H1 (cell line): ENCODE data around the gene MYL2. TPM values are rescaled to one million over a fixed set of nuclear protein-coding genes. Genes with fewer than 3 reads are reported as not detected.

Experiments used
- CTCF ChIA-PET: fragments of 300-600 bp; sonication (Branson Sonifier 250); formaldehyde crosslinking; loops from one replicate; lab custom pipeline; 2021; ENCODE audit not compliant: partially characterized antibody; lab: Charles Lee
- POLR2A ChIA-PET: fragments of 300-600 bp; sonication (Branson Sonifier 250); formaldehyde crosslinking; loops from one replicate; lab custom pipeline; 2021; ENCODE audit warnings: inconsistent platforms; ENCODE audit not compliant: partially characterized antibody; lab: Charles Lee
- DNase-seq, 2 experiments: peaks; one replicate each; pipeline versions ENCODE4 v3.0.0 to v3.0.0-alpha.2; 2010 to 2022; ENCODE audit warnings: low spot score in 2 of 2, low read depth in 1 of 2, mixed read lengths in 1 of 2
- FAIRE-seq: peaks from 2 replicates; lab custom pipeline; 2011; peaks lifted over from hg19 to GRCh38; lab: Jason Lieb, UNC
- H2AFZ ChIP-seq: 2 replicates; pipeline ENCODE4 v1.8.1; 2012; ENCODE audit warnings: low read length, inconsistent platforms
- H2AK5ac ChIP-seq: 2 replicates; pipeline ENCODE4 v1.6.1; 2013; ENCODE audit warnings: low read depth, low read length
- H2BK120ac ChIP-seq: replicated peaks from 2 replicates; pipeline ENCODE3; 2013; ENCODE audit warnings: low read depth, low read length, inconsistent platforms
- H2BK12ac ChIP-seq: 2 replicates; pipeline ENCODE4 v1.6.1; 2013; ENCODE audit warnings: low read depth, low read length
- H2BK15ac ChIP-seq: 2 replicates; pipeline ENCODE4 v1.6.1; 2013; ENCODE audit warnings: low read length
- H2BK20ac ChIP-seq: 2 replicates; pipeline ENCODE4 v1.6.1; 2013; ENCODE audit warnings: low read length
- H2BK5ac ChIP-seq: 2 replicates; pipeline ENCODE4 v1.6.1; 2013; ENCODE audit warnings: low read depth, low read length
- H3K14ac ChIP-seq: 2 replicates; pipeline ENCODE4 v1.6.1; 2013; ENCODE audit warnings: inconsistent platforms; ENCODE audit not compliant: insufficient read length
- H3K18ac ChIP-seq: 2 replicates; pipeline ENCODE4 v1.6.1; 2013; ENCODE audit warnings: low read length; ENCODE audit errors: extremely low read depth
- H3K23ac ChIP-seq: 2 replicates; pipeline ENCODE4 v1.6.1; 2013; ENCODE audit warnings: inconsistent platforms; ENCODE audit not compliant: insufficient read length
- H3K23me2 ChIP-seq: 2 replicates; pipeline ENCODE4 v1.6.1; 2013; ENCODE audit warnings: low read depth, low read length
- H3K27ac ChIP-seq: 2 replicates; pipeline ENCODE4 v1.6.1; 2011; ENCODE audit warnings: low read depth, low read length, inconsistent platforms
- H3K27me3 ChIP-seq, 4 experiments: replicated peaks in 1 of 4; 1 replicate in 1 of 4; 2 replicates in 3 of 4; pipeline versions ENCODE4 v1.6.1 to v1.8.1; 2011 to 2013; ENCODE audit warnings: low read length in 3 of 4, mild to moderate bottlenecking in 3 of 4, inconsistent platforms in 2 of 4, mixed read lengths in 2 of 4, moderate library complexity in 1 of 4; ENCODE audit not compliant: control insufficient read depth in 3 of 4, insufficient read depth in 3 of 4; ENCODE audit errors: extremely low read depth in 1 of 4
- H3K36me3 ChIP-seq, 4 experiments: 2 replicates each; pipeline versions ENCODE4 v1.6.1 to v1.8.1; 2011 to 2013; ENCODE audit warnings: mild to moderate bottlenecking in 4 of 4, low read length in 3 of 4, moderate library complexity in 2 of 4, control low read depth in 1 of 4, inconsistent platforms in 1 of 4; ENCODE audit not compliant: insufficient read depth in 4 of 4, control insufficient read depth in 2 of 4
- H3K4ac ChIP-seq: replicated peaks from 2 replicates; pipeline ENCODE3; 2013; ENCODE audit warnings: low read length, low read depth, mixed read lengths, inconsistent platforms; ENCODE audit not compliant: insufficient read length
- H3K4me1 ChIP-seq, 4 experiments: replicated peaks in 1 of 4; 1 replicate in 1 of 4; 2 replicates in 3 of 4; pipeline versions ENCODE4 v1.6.1 to v1.8.1; 2011 to 2013; ENCODE audit warnings: low read length in 3 of 4, inconsistent platforms in 2 of 4, mixed read lengths in 1 of 4; ENCODE audit not compliant: insufficient read depth in 4 of 4, control insufficient read depth in 3 of 4
- H3K4me2 ChIP-seq, 2 experiments: 2 replicates each; pipeline versions ENCODE4 v1.6.1 to v1.8.1; 2011 to 2013; ENCODE audit warnings: low read depth in 2 of 2, low read length in 2 of 2, control low read depth in 1 of 2, inconsistent platforms in 1 of 2, mild to moderate bottlenecking in 1 of 2; ENCODE audit not compliant: insufficient read depth in 1 of 2
- H3K4me3 ChIP-seq, 4 experiments: fragments of 200-600, 300-600 bp in 1 of 4; sonication (generic), shearing (Covaris generic), sonication (Bioruptor Twin) in 1 of 4; 2 replicates each; pipeline versions ENCODE4 v1.5.1 to v1.8.1; 2011 to 2016; ENCODE audit warnings: low read length in 4 of 4, low read depth in 3 of 4, control low read depth in 2 of 4, inconsistent platforms in 2 of 4, mild to moderate bottlenecking in 2 of 4, mixed read lengths in 1 of 4, moderate library complexity in 1 of 4; ENCODE audit not compliant: insufficient read depth in 2 of 4; ENCODE audit errors: extremely low read depth in 1 of 4
- H3K56ac ChIP-seq: replicated peaks from 2 replicates; pipeline ENCODE3; 2013; ENCODE audit warnings: low read depth, mild to moderate bottlenecking, mixed read lengths, low read length, inconsistent platforms; ENCODE audit not compliant: insufficient read length
- H3K79me1 ChIP-seq: 2 replicates; pipeline ENCODE4 v1.6.1; 2013; ENCODE audit warnings: low read depth, low read length, control low read depth
- H3K79me2 ChIP-seq, 2 experiments: 2 replicates each; pipeline versions ENCODE4 v1.6.1 to v1.8.1; 2012 to 2013; ENCODE audit warnings: low read length in 2 of 2, mild to moderate bottlenecking in 2 of 2, inconsistent platforms in 1 of 2; ENCODE audit not compliant: insufficient read depth in 2 of 2, control insufficient read depth in 1 of 2
- H3K9ac ChIP-seq, 4 experiments: replicated peaks in 1 of 4; 1 replicate in 1 of 4; 2 replicates in 3 of 4; pipeline versions ENCODE4 v1.6.1 to v1.8.1; 2011 to 2013; ENCODE audit warnings: low read depth in 3 of 4, low read length in 3 of 4, control low read depth in 2 of 4, mild to moderate bottlenecking in 2 of 4, moderate library complexity in 2 of 4, inconsistent platforms in 1 of 4; ENCODE audit errors: extremely low read depth in 1 of 4
- H3K9me3 ChIP-seq, 2 experiments: 2 replicates each; pipeline versions ENCODE4 v1.6.1 to v1.8.1; 2012 to 2013; ENCODE audit warnings: mild to moderate bottlenecking in 2 of 2, moderate library complexity in 2 of 2, control low read depth in 1 of 2, inconsistent platforms in 1 of 2, low read depth in 1 of 2, low read length in 1 of 2, mixed read lengths in 1 of 2; ENCODE audit not compliant: insufficient read depth in 2 of 2
- H4K20me1 ChIP-seq, 2 experiments: replicated peaks in 1 of 2; 2 replicates each; pipeline versions ENCODE3 to v1.8.1; 2011 to 2013; ENCODE audit warnings: inconsistent platforms in 2 of 2, low read length in 2 of 2, mild to moderate bottlenecking in 1 of 2; ENCODE audit not compliant: insufficient read depth in 2 of 2, control insufficient read depth in 1 of 2
- H4K5ac ChIP-seq: 2 replicates; pipeline ENCODE4 v1.6.1; 2013; ENCODE audit warnings: low read length, low read depth, mixed read lengths, inconsistent platforms; ENCODE audit not compliant: insufficient read length
- H4K8ac ChIP-seq: 2 replicates; pipeline ENCODE4 v1.8.0; 2013; ENCODE audit warnings: mild to moderate bottlenecking, moderate library complexity, low read length, inconsistent platforms; ENCODE audit not compliant: insufficient read depth; ENCODE audit errors: extremely low read depth
- H4K91ac ChIP-seq: replicated peaks from 2 replicates; pipeline ENCODE3; 2013; ENCODE audit warnings: low read length, mixed read lengths, inconsistent platforms; ENCODE audit not compliant: insufficient read length
- ATF2 ChIP-seq: IDR thresholded peaks from 2 replicates; pipeline ENCODE4 v1.6.1; 2012; ENCODE audit warnings: low read length, inconsistent platforms
- BACH1 ChIP-seq: IDR thresholded peaks from 2 replicates; pipeline ENCODE4 v1.6.1; 2012; ENCODE audit warnings: low read length, improper control_type of control experiment
- CTCF ChIP-seq, 3 experiments: IDR thresholded peaks; 1 replicate in 2 of 3; 2 replicates in 1 of 3; pipeline versions ENCODE4 v1.5.1 to v1.6.1; 2011; ENCODE audit warnings: low read length in 3 of 3, mild to moderate bottlenecking in 3 of 3, inconsistent platforms in 2 of 3, low read depth in 1 of 3, moderate library complexity in 1 of 3; ENCODE audit not compliant: insufficient read depth in 1 of 3; ENCODE audit errors: control extremely low read depth in 1 of 3
- FOSL1 ChIP-seq: IDR thresholded peaks from 2 replicates; pipeline ENCODE4 v1.6.1; 2011; ENCODE audit warnings: mild to moderate bottlenecking, low read depth, low read length, moderate library complexity; ENCODE audit not compliant: insufficient read depth
- GTF2F1 ChIP-seq: IDR thresholded peaks from 2 replicates; pipeline ENCODE4 v1.6.1; 2012; ENCODE audit warnings: low read depth, low read length, improper control_type of control experiment, borderline replicate concordance
- KDM1A ChIP-seq: fragments of 200-600, 300-600 bp; sonication (generic); IDR thresholded peaks from 2 replicates; pipeline ENCODE4 v1.7.1; 2016; ENCODE audit warnings: mild to moderate bottlenecking, low read length, borderline replicate concordance
- NRF1 ChIP-seq: IDR thresholded peaks from 2 replicates; pipeline ENCODE4 v1.6.1; 2011; ENCODE audit warnings: mild to moderate bottlenecking, low read depth, low read length, improper control_type of control experiment
- SRF ChIP-seq: IDR thresholded peaks from 2 replicates; pipeline ENCODE4 v1.6.1; 2011; ENCODE audit warnings: mild to moderate bottlenecking, low read depth, low read length, moderate library complexity
- TAF1 ChIP-seq: IDR thresholded peaks from 2 replicates; pipeline ENCODE4 v1.6.1; 2011; ENCODE audit warnings: mild to moderate bottlenecking, low read depth, low read length
- TAF7 ChIP-seq: optimal IDR thresholded peaks from 2 replicates; pipeline ENCODE3; 2011; ENCODE audit warnings: low read depth, mild to moderate bottlenecking, inconsistent platforms, low read length, moderate library complexity, borderline replicate concordance
- WGBS, 2 experiments: shearing (Covaris generic) in 1 of 2; methylation state at CpG; one replicate each; pipeline versions ENCODE4 v1.1.6 to v1.1.7; 2013 to 2015; ENCODE audit warnings: low lambda C conversion rate in 2 of 2, mixed read lengths in 2 of 2, inconsistent platforms in 1 of 2, low coverage in 1 of 2, missing lambda C conversion rate in 1 of 2; ENCODE audit not compliant: insufficient replicate concordance in 2 of 2, insufficient coverage in 1 of 2, insufficient read length in 1 of 2; ENCODE audit errors: extremely low coverage in 1 of 2, missing lambda C conversion rate in 1 of 2; 5-methylcytosine and 5-hydroxymethylcytosine counted together
- polyA plus RNA-seq, 7 experiments: library from polyadenylated mRNA; depleted of rRNA in 3 of 7; stranded (reverse) in 5 of 7; unstranded in 2 of 7; fragments of >200 nt in 5 of 7; fragments of 200-250 nt in 2 of 7; gene quantifications; 1 replicate in 5 of 7; 2 replicates in 1 of 7; 4 replicates in 1 of 7; pipeline versions ENCODE4 v1.2.1 to v1.2.3, GENCODE V29; 2011 to 2013; ENCODE audit warnings: missing spikeins in 2 of 7, mixed read lengths in 2 of 7
- total RNA-seq: library from RNA; stranded (reverse); fragmentation: NEBNext Ultra II Directional; extraction: Animal tissue kit (Norgen Biotek cat#: 25700); gene quantifications from 2 replicates; pipeline ENCODE4 v1.2.1, GENCODE V29; 2021

Gene MYL2
- total and polyA plus RNA-seq, 2 of the 8 experiments (the other 6 are each of a cell fraction or from before 2014, with no cell fraction given) = not detected

GRCh38 chr12:110901401-110901800, 19.0 kb downstream of the MYL2 start:
- H3K4me3 ChIP-seq = no peak overlapping the region
- CTCF ChIA-PET = interaction anchor here (1.2 kb wide), 1 partner anchor 13 kb away, joined by 3 read pairs; no protein-coding TSS in a partner anchor
- FAIRE-seq = no peak
- TF ChIP-seq CTCF (IDR thresholded peaks at IDR 0.05; ENCODE audit: control extremely low read depth in 1 of 3, insufficient read depth in 1 of 3, low read depth in 1 of 3, low read length in 3 of 3) = no peak
- TF ChIP-seq FOSL1 = no peak
- TF ChIP-seq TAF7 = no peak
- TF ChIP-seq GTF2F1 = no peak
- no peak for TF ChIP-seq SRF
- TF ChIP-seq TAF1 = no peak
- TF ChIP-seq ATF2 = no peak
- TF ChIP-seq NRF1 = no peak
- no peak for TF ChIP-seq KDM1A
- no peak for TF ChIP-seq BACH1

More at GRCh38 chr12:110901401-110901800, 19.0 kb downstream of the MYL2 start:
- Histone ChIP-seq H2BK20ac (no peak overlapping the region), H3K14ac (no peak overlapping the region), H2BK12ac (no peak overlapping the region), H3K79me1 (no peaks in the 10 kb centered on the region), H2AFZ (no peak overlapping the region), H3K23me2 (no peaks in the 10 kb centered on the region), H3K27me3 (no peaks in the 10 kb centered on the region; a peak in 1 of 7 replicates), H3K36me3 (no peaks in the 10 kb centered on the region), H2BK120ac (no peak overlapping the region), H4K20me1 (no peaks in the 10 kb centered on the region), H3K4ac (no peak overlapping the region), H2AK5ac (no peak overlapping the region), H3K18ac (no peak overlapping the region), H3K23ac (no peak overlapping the region), H3K4me2 (no peak overlapping the region), H3K9ac (no peak overlapping the region), H3K56ac (no peak overlapping the region), H3K27ac (no peak overlapping the region), H3K79me2 (no peaks in the 10 kb centered on the region), H3K9me3 (0 out of 4 replicates have a peak, but pooled peaks cover 0 to 2% of the 10 kb centered on the region in 2 experiments), H3K4me1 (no peaks in the 10 kb centered on the region), H2BK15ac (no peak overlapping the region), H4K91ac (no peak overlapping the region), H4K5ac (no peak overlapping the region), H2BK5ac (no peak overlapping the region), H4K8ac (no peak overlapping the region)
- no peak for DNase-seq
- WGBS, 2 experiments = 93% methylated on average over 4 of the region's 4 CpGs; no CpG with 5 or more reads in 1 of the 2 experiments
- POLR2A ChIA-PET = no interaction called here
